ENCODE results near the gene RNF217.

DNA sequence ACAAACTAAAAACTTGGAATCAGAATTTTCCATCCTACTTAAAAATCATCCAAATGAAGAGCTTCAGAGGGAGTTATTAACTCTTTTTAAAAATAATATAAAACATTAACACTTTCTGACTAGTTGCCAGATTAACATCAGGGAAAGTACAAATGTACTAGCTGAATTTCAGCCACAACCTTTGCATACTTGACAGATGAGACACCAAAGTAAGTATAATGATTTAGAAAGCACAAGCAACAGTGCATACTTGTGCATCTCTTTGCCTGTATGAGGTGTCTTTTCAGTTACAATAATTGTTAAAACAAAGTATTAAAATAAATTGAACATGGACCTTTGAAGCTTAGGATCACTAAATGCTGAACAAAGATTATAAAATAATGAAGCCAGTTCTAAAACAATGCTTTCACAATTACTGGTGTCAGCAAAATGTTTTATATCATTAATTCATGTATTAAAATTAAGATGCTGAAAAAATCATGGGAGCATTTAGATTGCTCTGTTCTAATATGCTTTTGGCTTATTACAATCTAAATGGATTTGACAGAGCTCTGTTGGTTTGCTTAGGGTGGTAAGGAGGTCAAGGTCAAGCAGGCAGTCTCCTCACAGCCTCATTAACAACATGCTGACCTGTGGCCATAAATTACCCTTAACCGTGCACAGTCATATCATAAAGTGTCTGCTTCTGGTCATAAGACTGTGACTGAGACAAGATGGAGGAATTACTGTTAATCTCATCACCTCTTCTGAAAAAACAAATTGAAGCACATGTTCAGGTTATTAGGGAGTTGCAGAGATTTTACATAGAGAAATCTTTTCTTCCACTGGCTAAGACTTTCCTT is 15.1 kb downstream of the RNF217 start:
- no peak for TF ChIP-seq USF1 (IDR thresholded peaks at IDR 0.05; ENCODE audit: borderline replicate concordance, extremely low read length, insufficient read depth, low read depth, low read length)
- no peak for TF ChIP-seq SMAD1 (IDR thresholded peaks at IDR 0.05; ENCODE audit: low read depth, partially characterized antibody)
- no peak for TF ChIP-seq SIX5 (IDR thresholded peaks at IDR 0.05; ENCODE audit: low read depth, low read length, severe bottlenecking)
- TF ChIP-seq CTCF (IDR thresholded peaks at IDR 0.05 in 2 of 3, conservative IDR thresholded peaks at IDR 0.05 in 1 of 3; ENCODE audit: control insufficient read depth in 2 of 3, extremely low read depth in 1 of 3, insufficient read depth in 1 of 3, low read depth in 3 of 3, low read length in 3 of 3) = no peak
- no peak for TF ChIP-seq CUX1 (IDR thresholded peaks at IDR 0.05; ENCODE audit: insufficient replicate concordance, low read depth, low read length)
- TF ChIP-seq BCLAF1 (IDR thresholded peaks at IDR 0.05) = no peak
- no peak for TF ChIP-seq FOS (IDR thresholded peaks at IDR 0.05; ENCODE audit: borderline replicate concordance, extremely low read depth, insufficient read length)
- TF ChIP-seq FOXM1 (IDR thresholded peaks at IDR 0.05; ENCODE audit: low read depth, low read length) = no peak
